HepG2 (cell line): ENCODE data around the gene TOP2A. TPM values are rescaled to one million over a fixed set of nuclear protein-coding genes. Genes with fewer than 3 reads are reported as not detected.
A peak's percentile ranks its signal among the peaks of the same experiment; 100 is the strongest.

Source experiments
- ATF7-NPFF ChIP-seq: sonication (generic); formaldehyde crosslinking; IDR thresholded peaks from 2 replicates; pipeline ENCODE4 v1.8.1; 2023; ENCODE audit warnings: mild to moderate bottlenecking, low read depth, missing genetic modification reagents, moderate library complexity
- FOXO1 ChIP-seq: sonication (generic); formaldehyde crosslinking; IDR thresholded peaks from 2 replicates; pipeline ENCODE4 v1.4.0; 2020; ENCODE audit warnings: missing genetic modification reagents
- HNF4A ChIP-seq: sonication (generic); formaldehyde crosslinking; IDR thresholded peaks from 2 replicates; pipeline ENCODE4 v1.4.0; 2020; ENCODE audit warnings: missing genetic modification reagents
- HNRNPL ChIP-seq: fragments of 200-400 bp; formaldehyde crosslinking; IDR thresholded peaks from 2 replicates; pipeline ENCODE4 v1.6.1; 2017; ENCODE audit warnings: mild to moderate bottlenecking, low read depth, low read length
- IKZF5 ChIP-seq: IDR thresholded peaks from 2 replicates; pipeline ENCODE4 v1.6.1; 2018; ENCODE audit warnings: missing genetic modification reagents, mild to moderate bottlenecking, missing compliant biosample characterization
- NBN ChIP-seq: fragments of 450-650 bp; conservative IDR thresholded peaks from 2 replicates; pipeline ENCODE4 v1.6.1; 2017
- NCOR1 ChIP-seq: fragments of 200-600 bp; sonication (generic); IDR thresholded peaks from 2 replicates; pipeline ENCODE4 v1.7.0; 2017; ENCODE audit warnings: antibody characterized with exemption, low read length, borderline replicate concordance
- NR2F2 ChIP-seq: IDR thresholded peaks from 2 replicates; pipeline ENCODE4 v1.6.1; 2012; ENCODE audit warnings: low read depth, inconsistent platforms, borderline replicate concordance
- NR2F6 ChIP-seq, 2 experiments: IDR thresholded peaks; 2 replicates each; pipeline ENCODE4 v1.6.1; 2016; ENCODE audit warnings: antibody characterized with exemption in 1 of 2, mild to moderate bottlenecking in 1 of 2
- PAWR ChIP-seq: sonication (generic); formaldehyde crosslinking; IDR thresholded peaks from 2 replicates; pipeline ENCODE4 v1.4.0; 2020; ENCODE audit warnings: missing genetic modification reagents, mild to moderate bottlenecking, borderline replicate concordance
- SALL1 ChIP-seq: sonication (generic); formaldehyde crosslinking; IDR thresholded peaks from 2 replicates; pipeline ENCODE4 v1.8.0; 2022; ENCODE audit warnings: mild to moderate bottlenecking, missing genetic modification reagents
- SRY ChIP-seq: sonication (generic); formaldehyde crosslinking; IDR thresholded peaks from 2 replicates; pipeline ENCODE4 v1.8.0; 2022; ENCODE audit warnings: mild to moderate bottlenecking, missing genetic modification reagents
- TCF12 ChIP-seq, 2 experiments: fragments of 450-650 bp in 1 of 2; sonication (generic) in 1 of 2; formaldehyde crosslinking in 1 of 2; IDR thresholded peaks; 2 replicates each; pipeline versions ENCODE4 v1.6.1 to v1.8.0; 2017 to 2022; ENCODE audit warnings: antibody characterized with exemption in 1 of 2, mild to moderate bottlenecking in 1 of 2, missing genetic modification reagents in 1 of 2, moderate library complexity in 1 of 2
- THAP9 ChIP-seq: sonication (generic); formaldehyde crosslinking; IDR thresholded peaks from 2 replicates; pipeline ENCODE4; 2020; ENCODE audit warnings: missing genetic modification reagents, mild to moderate bottlenecking, borderline replicate concordance
- TRAFD1 ChIP-seq: sonication (generic); formaldehyde crosslinking; IDR thresholded peaks from 2 replicates; pipeline ENCODE4 v1.5.1; 2020; ENCODE audit warnings: missing genetic modification reagents, mild to moderate bottlenecking, borderline replicate concordance
- ZMYM3 ChIP-seq: sonication (generic); formaldehyde crosslinking; IDR thresholded peaks from 2 replicates; pipeline ENCODE4 v1.5.1; 2020; ENCODE audit warnings: mild to moderate bottlenecking, missing genetic modification reagents
- ZNF501 ChIP-seq: sonication (generic); formaldehyde crosslinking; IDR thresholded peaks from 2 replicates; pipeline ENCODE4 v1.5.1; 2020; ENCODE audit warnings: mild to moderate bottlenecking, moderate library complexity, missing genetic modification reagents
- ZNF605 ChIP-seq: sonication (generic); formaldehyde crosslinking; IDR thresholded peaks from 2 replicates; pipeline ENCODE4 v1.8.0; 2022; ENCODE audit warnings: mild to moderate bottlenecking, missing genetic modification reagents
- ZNF839 ChIP-seq: sonication (generic); formaldehyde crosslinking; IDR thresholded peaks from 2 replicates; pipeline ENCODE4 v1.4.0; 2020; ENCODE audit warnings: missing genetic modification reagents, mild to moderate bottlenecking, borderline replicate concordance
- polyA plus RNA-seq, 8 experiments: library from polyadenylated mRNA; depleted of rRNA in 3 of 8; stranded (reverse) in 7 of 8; unstranded in 1 of 8; fragments of >200 nt; fragmentation: Illumina TruSeq in 4 of 8; extraction: Trizol in 4 of 8; gene quantifications; 2 replicates each; pipeline versions ENCODE4 v1.2.1 to v1.2.3, GENCODE V29; 2011 to 2016; ENCODE audit warnings: low read depth in 4 of 8, missing spikeins in 1 of 8, mixed read lengths in 1 of 8; ENCODE audit not compliant: insufficient read depth in 1 of 8
- total RNA-seq, 5 experiments: library from RNA; depleted of rRNA; stranded (reverse); fragments of >200 nt; fragmentation: Illumina TruSeq; extraction: Trizol; gene quantifications; 2 replicates each; pipeline ENCODE4 v1.2.3, GENCODE V29; 2016; ENCODE audit warnings: low read depth in 1 of 5

TOP2A gene
- total and polyA plus RNA-seq, 2 of the 13 experiments (the other 11 are each of a cell fraction or from before 2014, with no cell fraction given): 108 to 327 TPM

DNA sequence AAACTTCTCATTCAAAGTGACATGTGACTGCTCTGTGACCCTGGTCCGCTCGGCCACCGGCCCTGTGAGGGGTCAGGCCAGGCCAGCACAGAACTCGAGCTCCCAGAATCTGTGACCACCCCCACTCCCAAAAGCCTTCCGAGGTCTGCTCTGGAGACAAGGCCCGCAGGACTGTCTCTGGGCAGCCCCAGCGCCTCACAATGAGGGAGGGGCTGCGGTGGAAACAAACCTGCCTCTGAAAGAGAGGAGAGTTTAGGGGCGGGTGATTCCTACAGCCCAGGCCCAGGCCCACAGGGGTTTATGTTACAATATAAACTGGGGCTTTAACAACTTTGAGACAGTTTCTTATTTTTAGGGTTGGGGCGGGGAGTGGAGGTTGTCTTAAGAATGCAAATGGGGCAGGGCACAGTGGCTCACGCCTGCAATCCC, 45.4 kb upstream of the TOP2A start (continued):
- TF ChIP-seq ZNF501 (CRISPR knock-in tag): no peak
- no peak for TF ChIP-seq FOXO1 (CRISPR knock-in tag)
- no peak for TF ChIP-seq NR2F2
- TF ChIP-seq THAP9: no peak
- no peak for TF ChIP-seq HNRNPL
- no peak for TF ChIP-seq NR2F6 (IDR thresholded peaks at IDR 0.05)
- peak; percentile 21; the same call in 1 of the 2 replicates for TF ChIP-seq NR2F6 (CRISPR knock-in tag; IDR thresholded peaks at IDR 0.05)
- no peak for TF ChIP-seq NBN
- TF ChIP-seq SRY: 0 out of 2 replicates have a peak, but pooled peaks have one; percentile 62
- TF ChIP-seq TCF12 (IDR thresholded peaks at IDR 0.05): no peak
- TF ChIP-seq TCF12 (CRISPR knock-in tag; IDR thresholded peaks at IDR 0.05): 0 out of 2 replicates have a peak, but pooled peaks have one; percentile 5
- no peak for TF ChIP-seq PAWR (CRISPR knock-in tag)
- TF ChIP-seq ATF7-NPFF (CRISPR knock-in tag): no peak
- TF ChIP-seq ZNF605: no peak
- peak; percentile 62 for TF ChIP-seq HNF4A (CRISPR knock-in tag)
- TF ChIP-seq IKZF5: no peak
- 0 out of 2 replicates have a peak, but pooled peaks have one; percentile 8 for TF ChIP-seq ZMYM3 (CRISPR knock-in tag)
- TF ChIP-seq TRAFD1: no peak
- TF ChIP-seq ZNF839 (CRISPR knock-in tag): no peak
- TF ChIP-seq SALL1 (CRISPR knock-in tag): peak; percentile 21; the same call in 1 of the 2 replicates
- no peak for TF ChIP-seq NCOR1
